K562 treated with DMSO at 1 percent for 48 hours (cell line): Measurements from ENCODE around the gene USP17L24. TPM values are rescaled to one million over a fixed set of nuclear protein-coding genes. Genes with fewer than 3 reads are reported as not detected.

ENCODE experiments used
- total RNA-seq: library from RNA; unstranded; fragments of 300-600 nt; gene quantifications from 2 replicates; pipeline ENCODE4 v1.2.3, GENCODE V29; 2022; ENCODE audit warnings: low replicate concordance; ENCODE audit errors: extremely low read depth

The USP17L24 gene, protein sequence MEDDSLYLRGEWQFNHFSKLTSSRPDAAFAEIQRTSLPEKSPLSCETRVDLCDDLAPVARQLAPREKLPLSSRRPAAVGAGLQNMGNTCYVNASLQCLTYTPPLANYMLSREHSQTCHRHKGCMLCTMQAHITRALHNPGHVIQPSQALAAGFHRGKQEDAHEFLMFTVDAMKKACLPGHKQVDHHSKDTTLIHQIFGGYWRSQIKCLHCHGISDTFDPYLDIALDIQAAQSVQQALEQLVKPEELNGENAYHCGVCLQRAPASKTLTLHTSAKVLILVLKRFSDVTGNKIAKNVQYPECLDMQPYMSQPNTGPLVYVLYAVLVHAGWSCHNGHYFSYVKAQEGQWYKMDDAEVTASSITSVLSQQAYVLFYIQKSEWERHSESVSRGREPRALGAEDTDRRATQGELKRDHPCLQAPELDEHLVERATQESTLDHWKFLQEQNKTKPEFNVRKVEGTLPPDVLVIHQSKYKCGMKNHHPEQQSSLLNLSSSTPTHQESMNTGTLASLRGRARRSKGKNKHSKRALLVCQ
- not detected in 2 replicates for total RNA-seq

DNA sequence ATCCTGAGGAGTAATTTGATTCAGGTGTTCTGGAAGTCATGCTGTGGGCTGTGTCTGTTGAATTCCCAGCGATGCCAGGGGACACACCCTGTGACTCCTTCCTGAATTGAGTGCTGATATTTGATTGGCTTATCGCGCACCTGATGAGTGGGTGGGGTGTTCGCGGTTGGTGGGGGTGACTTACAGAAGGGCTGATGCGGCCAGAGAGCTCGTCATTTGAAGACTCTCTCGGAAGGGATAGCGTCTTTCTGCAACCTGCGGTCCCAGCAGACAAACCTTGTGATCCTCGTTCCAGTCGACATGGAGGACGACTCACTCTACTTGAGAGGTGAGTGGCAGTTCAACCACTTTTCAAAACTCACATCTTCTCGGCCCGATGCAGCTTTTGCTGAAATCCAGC lies at the start of gene USP17L24:
TSS of gene USP17L24 (plus strand) at position 301 of the 400 bp plus-strand sequence. CDS start at position 301, 0 bp downstream.

GRCh38 chr4:9329611-9330010 lies 4.6 kb downstream of the USP17L24 start, which contains the start of gene USP17L25:
USP17L25 (plus strand) TSS chr4:9329911; CDS start chr4:9329911, 0 bp downstream.

DNA sequence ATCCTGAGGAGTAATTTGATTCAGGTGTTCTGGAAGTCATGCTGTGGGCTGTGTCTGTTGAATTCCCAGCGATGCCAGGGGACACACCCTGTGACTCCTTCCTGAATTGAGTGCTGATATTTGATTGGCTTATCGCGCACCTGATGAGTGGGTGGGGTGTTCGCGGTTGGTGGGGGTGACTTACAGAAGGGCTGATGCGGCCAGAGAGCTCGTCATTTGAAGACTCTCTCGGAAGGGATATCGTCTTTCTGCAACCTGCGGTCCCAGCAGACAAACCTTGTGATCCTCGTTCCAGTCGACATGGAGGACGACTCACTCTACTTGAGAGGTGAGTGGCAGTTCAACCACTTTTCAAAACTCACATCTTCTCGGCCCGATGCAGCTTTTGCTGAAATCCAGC lies 9.4 kb downstream of the USP17L24 start, which contains the start of gene USP17L26:
TSS of gene USP17L26 (plus strand) at position 301 of the 400 bp plus-strand sequence. CDS start at position 301, 0 bp downstream.

DNA sequence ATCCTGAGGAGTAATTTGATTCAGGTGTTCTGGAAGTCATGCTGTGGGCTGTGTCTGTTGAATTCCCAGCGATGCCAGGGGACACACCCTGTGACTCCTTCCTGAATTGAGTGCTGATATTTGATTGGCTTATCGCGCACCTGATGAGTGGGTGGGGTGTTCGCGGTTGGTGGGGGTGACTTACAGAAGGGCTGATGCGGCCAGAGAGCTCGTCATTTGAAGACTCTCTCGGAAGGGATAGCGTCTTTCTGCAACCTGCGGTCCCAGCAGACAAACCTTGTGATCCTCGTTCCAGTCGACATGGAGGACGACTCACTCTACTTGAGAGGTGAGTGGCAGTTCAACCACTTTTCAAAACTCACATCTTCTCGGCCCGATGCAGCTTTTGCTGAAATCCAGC lies 14.1 kb downstream of the USP17L24 start, which contains the start of gene USP17L5:
TSS of gene USP17L5 (plus strand) at position 301 of the 400 bp plus-strand sequence. CDS start at position 301, 0 bp downstream.

DNA sequence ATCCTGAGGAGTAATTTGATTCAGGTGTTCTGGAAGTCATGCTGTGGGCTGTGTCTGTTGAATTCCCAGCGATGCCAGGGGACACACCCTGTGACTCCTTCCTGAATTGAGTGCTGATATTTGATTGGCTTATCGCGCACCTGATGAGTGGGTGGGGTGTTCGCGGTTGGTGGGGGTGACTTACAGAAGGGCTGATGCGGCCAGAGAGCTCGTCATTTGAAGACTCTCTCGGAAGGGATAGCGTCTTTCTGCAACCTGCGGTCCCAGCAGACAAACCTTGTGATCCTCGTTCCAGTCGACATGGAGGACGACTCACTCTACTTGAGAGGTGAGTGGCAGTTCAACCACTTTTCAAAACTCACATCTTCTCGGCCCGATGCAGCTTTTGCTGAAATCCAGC lies 18.9 kb downstream of the USP17L24 start, which contains the start of gene USP17L27:
TSS of gene USP17L27 (plus strand) at position 301 of the 400 bp plus-strand sequence. CDS start at position 301, 0 bp downstream.

GRCh38 chr4:9348593-9348992 lies 23.6 kb downstream of the USP17L24 start, which contains the start of gene USP17L28:
USP17L28 (plus strand) TSS chr4:9348893; CDS start chr4:9348893, 0 bp downstream.

GRCh38 chr4:9353338-9353737 lies 28.4 kb downstream of the USP17L24 start, which contains the start of gene USP17L29:
USP17L29 (plus strand) TSS chr4:9353638; CDS start chr4:9353638, 0 bp downstream.

DNA sequence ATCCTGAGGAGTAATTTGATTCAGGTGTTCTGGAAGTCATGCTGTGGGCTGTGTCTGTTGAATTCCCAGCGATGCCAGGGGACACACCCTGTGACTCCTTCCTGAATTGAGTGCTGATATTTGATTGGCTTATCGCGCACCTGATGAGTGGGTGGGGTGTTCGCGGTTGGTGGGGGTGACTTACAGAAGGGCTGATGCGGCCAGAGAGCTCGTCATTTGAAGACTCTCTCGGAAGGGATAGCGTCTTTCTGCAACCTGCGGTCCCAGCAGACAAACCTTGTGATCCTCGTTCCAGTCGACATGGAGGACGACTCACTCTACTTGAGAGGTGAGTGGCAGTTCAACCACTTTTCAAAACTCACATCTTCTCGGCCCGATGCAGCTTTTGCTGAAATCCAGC lies 37.9 kb downstream of the USP17L24 start, which contains the start of gene USP17L30:
TSS of gene USP17L30 (plus strand) at position 301 of the 400 bp plus-strand sequence. CDS start at position 301, 0 bp downstream.

Other genes starting within 250 kb of the USP17L24 start
- gene FAM90A26, start 154.8 kb upstream of the USP17L24 start, total RNA-seq = not detected in 2 replicates
- gene USP17L10, start 114.5 kb upstream of the USP17L24 start, total RNA-seq = not detected in 2 replicates
- gene USP17L11, start 109.8 kb upstream of the USP17L24 start, total RNA-seq = not detected in 2 replicates
- not detected in 2 replicates for gene USP17L12, start 105.0 kb upstream of the USP17L24 start, total RNA-seq
- not detected in 2 replicates for gene USP17L13, start 100.3 kb upstream of the USP17L24 start, total RNA-seq
- gene USP17L15, start 90.8 kb upstream of the USP17L24 start, total RNA-seq = not detected in 2 replicates
- not detected in 2 replicates for gene USP17L17, start 81.3 kb upstream of the USP17L24 start, total RNA-seq
- gene USP17L18, start 76.5 kb upstream of the USP17L24 start, total RNA-seq = not detected in 2 replicates
- gene USP17L19, start 71.8 kb upstream of the USP17L24 start, total RNA-seq = not detected in 2 replicates
- gene USP17L20, start 67.0 kb upstream of the USP17L24 start, total RNA-seq = not detected in 2 replicates
- gene USP17L21, start 62.3 kb upstream of the USP17L24 start, total RNA-seq = not detected in 2 replicates
- gene USP17L22, start 57.5 kb upstream of the USP17L24 start, total RNA-seq = not detected in 2 replicates
- not detected in 2 replicates for gene USP17L25, start 4.7 kb downstream of the USP17L24 start, total RNA-seq
- not detected in 2 replicates for gene USP17L26, start 9.5 kb downstream of the USP17L24 start, total RNA-seq
- not detected in 2 replicates for gene USP17L5, start 14.2 kb downstream of the USP17L24 start, total RNA-seq
- not detected in 2 replicates for gene USP17L27, start 19.0 kb downstream of the USP17L24 start, total RNA-seq
- not detected in 2 replicates for gene USP17L28, start 23.7 kb downstream of the USP17L24 start, total RNA-seq
- not detected in 2 replicates for gene USP17L29, start 28.5 kb downstream of the USP17L24 start, total RNA-seq
- gene USP17L30, start 38.0 kb downstream of the USP17L24 start, total RNA-seq = not detected in 2 replicates
- gene DEFB131A, start 119.2 kb downstream of the USP17L24 start, total RNA-seq = not detected in 2 replicates